ENCODE data around the gene PRKAG2.

PRKAG2 gene

GRCh38 chr7:151520419-151521261 is 356.3 kb downstream of the PRKAG2 start:
- TF ChIP-seq CTCF (IDR thresholded peaks at IDR 0.05; ENCODE audit: insufficient read depth, low read depth, low read length, missing control alignments), result no peak
- DNase-seq (ENCODE audit: low read depth), result no peak

GRCh38 chr7:151519765-151520418 is 357.0 kb downstream of the PRKAG2 start, which contains the start of gene RHEB:
Gene RHEB, minus strand, starts transcription at chr7:151519895. Its CDS starts 384 bp downstream, at chr7:151519511.
- H3K4me3 ChIP-seq (ENCODE audit: low read length), result peak within 1 kb of the TSS; percentile 88
- no peak for TF ChIP-seq CTCF (IDR thresholded peaks at IDR 0.05; ENCODE audit: insufficient read depth, low read depth, low read length, missing control alignments)
- DNase-seq (ENCODE audit: low read depth), result peak; percentile 99

More at GRCh38 chr7:151520419-151521261, 356.3 kb downstream of the PRKAG2 start:
- peak overlapping the region; percentile 54 for H3K4me3 ChIP-seq (ENCODE audit: low read length)

GRCh38 chr7:151518947-151519764 is 357.8 kb downstream of the PRKAG2 start:
- DNase-seq (ENCODE audit: low read depth), result peak; percentile 58
- H3K4me3 ChIP-seq (ENCODE audit: low read length), result peak overlapping the region; percentile 88

GRCh38 chr7:151518105-151518946 is 358.6 kb downstream of the PRKAG2 start:
- H3K4me3 ChIP-seq (ENCODE audit: low read length), result peak overlapping the region; percentile 88
- peak; percentile 60 for DNase-seq (ENCODE audit: low read depth)
- peak; percentile 4 for TF ChIP-seq CTCF (IDR thresholded peaks at IDR 0.05; ENCODE audit: insufficient read depth, low read depth, low read length, missing control alignments)

- TF ChIP-seq CTCF (IDR thresholded peaks at IDR 0.05; ENCODE audit: insufficient read depth, low read depth, low read length, missing control alignments), result no peak
- no peak for DNase-seq (ENCODE audit: low read depth)
- H3K4me3 ChIP-seq (ENCODE audit: low read length), result peak overlapping the region; percentile 88
These were observed 359.3 kb downstream of the PRKAG2 start for GRCh38 chr7:151517601-151518104.

- H3K4me3 ChIP-seq (ENCODE audit: low read length), result no peak overlapping the region
- no peak for TF ChIP-seq CTCF (IDR thresholded peaks at IDR 0.05; ENCODE audit: insufficient read depth, low read depth, low read length, missing control alignments)
These were observed 361.7 kb downstream of the PRKAG2 start for GRCh38 chr7:151515276-151515565.

More at GRCh38 chr7:151515276-151515565, 361.7 kb downstream of the PRKAG2 start:
- DNase-seq (ENCODE audit: low read depth), result no peak
